HG02678 (cell line): ENCODE data around the gene ZNF440.
"Not testable (repeated sequence)": the region's sequence is repeated elsewhere in the genome, so short reads cannot be mapped to it uniquely, and the experiment has no call there.

ENCODE experiments used
- ATAC-seq: cut with Tn5 transposase; IDR thresholded peaks from one replicate; pipeline ENCODE4 v1.9.1; 2021; ENCODE audit warnings: mild to moderate bottlenecking, moderate library complexity; ENCODE audit not compliant: unreplicated experiment

The ZNF440 gene

DNA sequence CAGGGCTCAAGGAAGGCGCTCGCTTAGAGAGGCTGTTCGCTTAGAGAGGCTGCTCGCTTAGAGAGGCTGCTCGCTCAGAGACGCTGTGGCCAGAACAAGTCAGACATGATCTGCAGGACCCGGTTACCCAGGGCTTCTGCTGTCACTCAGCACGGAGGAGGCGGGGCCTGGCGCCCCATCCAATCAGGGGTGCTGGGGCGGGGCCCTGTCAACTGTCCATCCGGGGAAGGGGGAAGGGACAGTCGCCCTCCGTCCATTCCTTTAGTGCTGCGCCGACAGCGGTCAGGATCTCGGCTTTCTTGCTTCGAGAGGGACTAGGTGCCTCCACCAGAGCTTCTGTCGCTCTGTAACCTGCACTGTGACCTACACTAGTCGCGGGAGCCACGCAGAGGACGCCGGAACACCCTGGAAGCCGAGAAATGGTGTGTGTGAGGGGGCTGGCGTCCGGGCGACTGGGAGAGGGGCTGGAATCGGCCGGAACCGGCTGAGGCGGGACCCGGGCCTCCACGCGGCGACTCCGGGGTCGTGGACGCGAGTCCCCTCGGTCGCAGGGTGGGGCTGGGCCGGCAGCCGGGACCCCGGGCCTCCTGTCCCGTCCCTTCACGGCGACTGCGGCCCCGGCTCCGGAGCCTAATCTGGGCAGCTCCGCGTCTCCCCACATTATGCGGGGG, at the start of gene ZNF440:
Gene ZNF440, plus strand, starts transcription at position 245 of the 671 bp plus-strand sequence. Its CDS starts 175 bp downstream, at position 420.
- peak; percentile 99 for ATAC-seq

DNA sequence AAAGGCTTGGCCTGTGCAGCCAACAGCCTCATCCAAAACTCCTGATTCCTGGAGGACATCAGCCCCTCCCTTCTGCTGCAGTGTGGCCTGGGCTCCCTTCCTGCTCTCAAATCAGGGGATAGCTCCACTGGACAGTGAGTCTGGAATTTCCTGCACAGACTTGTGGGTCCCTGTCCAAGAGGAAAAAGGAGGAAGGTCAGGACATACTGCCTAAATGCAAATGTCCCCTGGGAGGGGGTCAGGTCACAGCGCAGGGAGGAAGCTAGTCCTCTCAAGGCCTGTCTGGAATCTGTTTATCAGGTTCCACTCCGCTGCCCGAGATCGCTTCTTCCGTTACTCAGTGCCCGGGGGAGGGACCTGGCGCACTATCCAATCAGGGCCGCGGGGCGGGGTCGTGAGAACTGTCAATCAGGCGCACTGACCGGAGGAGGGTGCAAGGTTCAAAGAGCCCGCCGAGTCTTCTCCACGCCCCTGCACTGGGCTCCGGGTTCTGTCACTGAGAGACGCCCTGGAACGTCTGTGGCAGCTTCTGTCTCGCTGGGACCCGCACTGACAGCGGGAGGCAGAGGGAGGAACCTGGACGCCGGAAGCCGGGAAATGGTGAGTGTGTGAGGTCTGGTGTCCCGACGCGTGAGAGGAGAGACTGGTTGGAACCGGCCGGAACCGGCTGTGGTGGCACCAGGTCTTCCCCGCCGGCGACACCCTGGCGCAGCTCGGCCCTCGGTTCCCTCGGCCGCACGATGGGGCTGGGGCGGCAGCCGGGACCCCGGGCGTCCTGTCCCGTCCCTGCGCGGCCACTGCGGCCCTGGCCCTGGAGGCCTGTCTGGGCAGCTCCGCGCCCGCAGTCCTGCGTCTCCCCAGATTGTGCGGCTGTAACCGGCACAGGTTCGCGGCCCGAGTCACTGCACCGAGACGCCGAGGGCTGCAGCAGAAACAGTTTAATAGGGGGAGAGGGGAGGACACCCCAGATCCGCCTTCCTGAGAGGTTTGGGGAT, 47.2 kb upstream of the ZNF440 start, which contains the start of gene ZNF441:
Gene ZNF441, plus strand, starts transcription at position 404 of the 995 bp plus-strand sequence. Its CDS starts 194 bp downstream, at position 598.
- peak; percentile 97 for ATAC-seq

DNA sequence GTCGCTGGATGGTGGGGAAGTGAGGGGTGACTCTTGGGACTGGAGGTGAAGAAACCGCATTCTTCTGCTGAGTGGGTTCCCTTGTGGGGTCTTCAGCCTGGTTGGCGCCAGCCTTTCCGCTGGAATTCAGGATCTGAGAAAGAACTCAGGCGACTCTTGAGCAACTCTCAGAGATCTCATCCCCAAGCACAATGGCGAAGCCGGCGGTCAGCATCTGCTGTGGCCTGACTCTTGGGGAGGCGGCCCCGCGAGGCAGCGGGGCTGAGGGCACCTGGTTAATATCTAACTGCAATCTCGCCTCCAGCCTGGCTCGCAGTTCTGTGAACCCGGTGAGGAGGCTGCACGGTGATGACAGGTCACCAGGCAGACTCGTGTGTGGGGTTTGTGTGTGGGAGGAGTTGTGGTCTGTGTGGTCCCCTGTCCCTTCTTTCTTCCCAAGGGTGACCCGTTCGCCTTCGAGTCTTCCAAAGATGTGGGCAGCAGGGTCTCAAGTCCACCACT, 46.4 kb upstream of the ZNF440 start:
- peak; percentile 29 for ATAC-seq

DNA sequence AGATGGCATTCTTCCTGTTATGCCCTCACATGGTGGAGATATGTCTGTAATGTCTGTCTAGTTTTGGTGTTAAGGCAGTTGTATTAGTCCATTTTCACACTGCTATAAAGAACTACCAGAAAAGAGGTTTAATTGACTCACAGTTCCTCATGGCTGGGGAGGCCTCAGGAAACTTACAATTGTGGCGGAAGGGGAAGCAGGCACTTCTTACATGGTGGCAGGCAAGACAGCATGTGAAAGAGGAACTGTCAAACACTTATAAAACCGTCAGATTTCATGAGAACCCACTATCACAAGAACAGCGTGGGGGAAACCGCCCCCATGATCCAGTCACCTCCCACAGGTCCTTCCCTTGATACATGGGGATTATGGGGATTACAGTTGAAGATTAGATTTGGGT, 44.1 kb upstream of the ZNF440 start:
- no peak for ATAC-seq

- not testable (repeated sequence) for ATAC-seq
These were observed 42.6 kb upstream of the ZNF440 start for GRCh38 chr19:11771520-11771919.

DNA sequence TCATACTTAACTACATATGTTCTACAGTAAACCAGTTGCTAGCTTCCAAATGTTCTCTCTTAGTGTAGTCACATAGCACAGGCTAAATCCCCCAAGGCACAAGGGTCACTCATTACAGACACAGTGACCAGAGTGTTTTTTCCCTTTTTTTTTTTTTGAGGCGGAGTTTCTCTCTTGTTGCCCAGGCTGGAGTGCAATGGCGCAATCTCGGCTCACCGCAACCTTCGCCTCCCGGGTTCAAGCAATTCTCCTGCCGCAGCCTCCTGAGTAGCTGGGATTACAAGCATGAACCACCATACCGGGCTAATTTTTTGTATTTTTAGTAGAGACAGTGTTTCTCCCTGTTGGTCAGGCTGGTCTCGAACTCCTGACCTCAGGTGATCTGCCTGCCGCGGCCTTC, 37.4 kb upstream of the ZNF440 start:
- not testable (repeated sequence) for ATAC-seq

DNA sequence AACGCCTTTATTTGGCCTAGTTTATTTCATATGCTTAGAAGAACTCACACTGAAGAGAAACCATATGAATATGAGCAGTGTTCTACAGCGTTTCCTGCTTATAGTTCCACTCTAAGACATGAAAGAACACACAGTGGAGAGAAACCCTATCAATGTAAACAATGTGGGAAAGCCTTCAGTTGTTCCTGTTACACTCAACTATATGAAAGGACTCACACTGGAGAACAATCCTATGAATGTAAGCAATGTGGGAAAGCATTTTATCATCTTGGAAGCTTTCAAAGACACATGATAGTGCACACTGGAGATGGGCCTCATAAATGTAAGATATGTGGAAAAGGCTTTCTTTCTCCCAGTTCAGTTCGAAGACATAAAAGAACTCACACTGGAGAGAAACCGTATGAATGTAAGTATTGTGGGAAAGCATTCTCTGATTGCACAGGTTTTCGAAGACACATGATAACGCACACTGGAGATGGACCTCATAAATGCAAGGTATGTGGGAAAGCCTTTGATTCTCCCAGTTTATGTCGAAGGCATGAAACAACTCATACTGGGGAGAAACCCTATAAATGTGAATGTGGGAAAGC, 33.5 kb upstream of the ZNF440 start:
- no peak for ATAC-seq

DNA sequence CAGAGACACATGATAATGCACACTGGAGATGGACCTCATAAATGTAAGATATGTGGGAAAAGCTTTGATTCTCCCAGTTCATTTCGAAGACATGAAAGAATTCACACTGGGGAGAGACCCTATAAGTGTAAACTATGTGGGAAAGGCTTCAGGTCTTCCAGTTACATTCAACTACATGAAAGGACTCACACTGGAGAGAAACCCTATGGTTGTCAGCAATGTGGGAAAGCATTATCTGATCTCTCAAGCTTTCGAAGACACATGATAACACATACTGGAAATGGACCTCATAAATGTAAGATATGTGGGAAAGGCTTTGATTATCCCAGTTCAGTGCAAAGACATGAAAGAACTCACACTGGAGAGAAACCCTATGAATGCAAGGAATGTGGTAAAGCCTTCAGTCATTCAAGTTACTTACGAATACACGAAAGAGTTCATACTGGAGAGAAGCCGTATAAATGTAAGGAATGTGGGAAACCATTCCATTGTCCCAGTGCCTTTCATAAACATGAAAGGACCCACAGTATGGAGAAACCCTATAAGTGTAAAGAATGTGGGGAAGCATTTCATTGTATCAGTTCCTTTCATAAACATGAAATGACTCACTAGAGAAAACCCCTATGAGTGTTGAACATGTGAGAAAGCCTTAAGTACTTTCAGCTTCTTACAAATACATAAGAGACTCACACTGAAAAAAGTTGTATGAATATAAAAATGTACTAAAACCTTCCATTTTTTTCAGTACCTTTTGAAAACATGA, 32.6 kb upstream of the ZNF440 start:
- ATAC-seq: no peak

- ATAC-seq: no peak
These were observed 30.3 kb upstream of the ZNF440 start for GRCh38 chr19:11783767-11784166.

DNA sequence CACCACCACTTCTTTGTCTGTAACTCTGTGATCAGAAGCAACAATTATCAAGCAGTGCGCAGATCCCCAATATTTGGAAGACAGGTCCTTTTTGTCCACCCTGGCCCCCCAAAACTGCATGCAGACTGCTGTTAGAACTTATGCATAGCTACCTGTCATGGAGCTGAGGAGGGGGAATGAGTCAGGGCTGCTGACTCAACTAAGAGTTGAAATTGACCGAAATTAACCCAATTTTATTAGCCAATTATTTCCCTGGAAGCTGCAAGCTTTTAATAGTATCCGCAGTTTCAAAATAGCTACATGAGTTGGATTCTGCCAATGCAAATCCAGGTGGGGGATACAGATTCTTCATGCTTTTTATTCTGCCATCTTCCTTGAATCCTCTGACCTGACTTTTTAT, 29.7 kb upstream of the ZNF440 start:
- no peak for ATAC-seq

DNA sequence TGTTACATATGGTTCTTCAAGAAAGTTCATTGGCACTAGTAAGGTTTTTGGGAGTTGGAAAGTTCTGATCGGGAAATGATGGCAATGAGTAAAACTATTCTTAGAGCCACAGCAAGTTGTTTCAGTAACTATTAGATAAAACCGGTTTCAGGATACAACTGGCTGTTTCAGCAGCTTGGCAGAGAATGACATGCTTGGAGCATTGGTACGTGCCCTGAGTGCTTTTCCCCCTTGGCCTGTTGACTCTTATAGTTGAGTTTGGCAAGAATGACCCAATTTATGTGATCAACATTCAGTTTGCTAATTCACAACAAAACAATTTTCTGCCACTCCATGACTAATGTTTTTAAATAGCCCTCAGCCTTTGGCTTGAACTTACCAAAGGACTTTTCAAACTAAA, 26.5 kb upstream of the ZNF440 start:
- no peak for ATAC-seq

- ATAC-seq: no peak
These were observed 21.1 kb upstream of the ZNF440 start for GRCh38 chr19:11792942-11793341.

DNA sequence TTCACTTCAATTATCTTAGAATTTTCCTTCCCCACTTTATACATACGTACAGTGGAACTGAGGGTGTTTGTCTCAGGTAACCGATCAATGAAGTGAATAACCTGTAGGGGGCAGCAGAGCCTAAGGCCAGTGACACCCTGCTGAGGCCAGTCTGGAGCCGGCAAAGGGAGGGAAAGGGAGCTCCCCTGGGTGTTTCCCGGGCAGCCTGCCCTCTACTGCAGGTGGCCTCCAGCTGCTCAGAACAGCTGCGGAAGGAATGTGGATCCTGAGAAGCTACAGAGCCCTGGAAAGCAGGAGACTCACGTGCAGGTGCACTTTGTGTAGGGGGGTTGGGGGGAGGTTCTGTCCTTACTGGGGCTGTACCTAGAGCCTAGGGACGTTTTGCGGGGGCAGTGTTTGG, 16.6 kb upstream of the ZNF440 start:
- ATAC-seq: peak; percentile 45

DNA sequence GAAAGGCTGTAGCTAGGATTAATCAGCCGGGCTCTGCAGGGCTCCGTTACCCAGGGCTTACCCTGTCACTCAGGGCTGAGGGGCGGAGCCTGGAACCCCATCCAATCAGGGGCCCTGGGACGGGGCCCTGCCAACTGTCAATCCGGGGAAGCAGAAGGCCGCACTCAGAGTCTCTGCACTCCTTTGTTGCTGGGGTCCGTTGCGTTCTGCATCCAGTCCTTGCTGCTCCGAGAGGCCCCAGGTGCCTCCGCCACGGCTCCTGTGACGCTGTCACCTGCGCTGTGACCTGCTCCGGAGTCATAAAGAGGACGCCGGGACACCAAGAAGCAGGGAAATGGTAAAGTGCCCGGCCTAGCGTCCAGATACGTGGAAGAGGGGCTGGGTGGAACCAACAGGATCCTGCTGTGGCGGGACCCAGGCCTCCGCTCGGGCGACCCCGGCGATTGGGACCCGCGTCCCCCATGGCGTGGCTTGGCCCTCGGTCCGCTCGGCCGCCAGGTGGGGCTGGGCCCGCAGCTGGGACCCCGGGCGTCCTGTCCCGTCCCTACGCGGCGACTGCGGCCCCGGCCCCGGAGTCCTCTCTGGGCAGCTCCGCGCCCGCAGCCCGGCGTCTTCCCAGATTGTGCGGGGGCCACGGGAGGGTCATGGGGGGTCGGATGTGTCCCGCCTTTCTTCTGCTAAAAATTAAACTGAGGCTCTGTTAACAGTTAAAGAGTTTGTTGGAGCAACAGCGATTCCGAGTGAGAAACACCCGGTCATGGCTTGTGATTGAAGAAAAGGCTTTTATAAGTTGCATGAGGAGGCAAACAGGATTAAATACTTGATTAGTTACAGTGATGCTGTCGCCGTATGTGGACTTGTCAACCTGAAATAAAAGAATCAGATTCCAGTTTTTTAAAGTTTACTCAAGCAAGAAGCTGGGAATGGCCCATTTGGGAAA, 15.4 kb upstream of the ZNF440 start, which contains the start of gene ZNF491:
Gene ZNF491, plus strand, starts transcription at position 133 of the 940 bp plus-strand sequence. CDS start 7,431 bp downstream, outside the sequence.
- peak; percentile 96 for ATAC-seq

DNA sequence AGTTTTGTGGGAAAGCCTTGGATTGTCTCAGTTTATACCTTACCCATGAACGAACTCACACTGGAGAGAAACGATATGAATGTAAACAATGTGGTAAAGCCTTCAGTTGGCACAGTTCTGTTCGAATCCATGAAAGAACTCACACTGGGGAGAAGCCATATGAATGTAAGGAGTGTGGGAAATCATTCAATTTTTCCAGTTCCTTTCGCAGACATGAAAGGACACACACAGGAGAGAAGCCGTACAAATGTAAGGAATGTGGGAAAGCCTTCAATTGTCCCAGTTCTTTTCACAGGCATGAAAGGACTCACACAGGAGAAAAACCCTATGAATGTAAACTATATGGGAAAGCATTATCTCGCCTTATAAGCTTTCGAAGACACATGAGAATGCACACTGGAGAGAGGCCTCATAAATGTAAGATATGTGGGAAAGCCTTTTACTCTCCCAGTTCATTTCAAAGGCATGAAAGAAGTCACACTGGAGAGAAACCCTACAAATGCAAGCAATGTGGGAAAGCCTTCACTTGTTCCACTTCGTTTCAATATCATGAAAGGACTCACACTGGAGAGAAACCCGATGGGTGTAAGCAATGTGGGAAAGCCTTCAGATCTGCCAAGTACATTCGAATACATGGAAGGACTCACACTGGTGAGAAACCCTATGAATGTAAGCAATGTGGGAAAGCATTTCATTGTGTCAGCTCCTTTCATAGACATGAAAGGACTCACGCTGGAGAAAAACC, 7.5 kb upstream of the ZNF440 start:
- no peak for ATAC-seq

- no peak for ATAC-seq
These were observed 7.0 kb upstream of the ZNF440 start for GRCh38 chr19:11807099-11807380.

GRCh38 chr19:11813703-11814028, 407 bp upstream of the ZNF440 start:
- ATAC-seq: peak; percentile 29

DNA sequence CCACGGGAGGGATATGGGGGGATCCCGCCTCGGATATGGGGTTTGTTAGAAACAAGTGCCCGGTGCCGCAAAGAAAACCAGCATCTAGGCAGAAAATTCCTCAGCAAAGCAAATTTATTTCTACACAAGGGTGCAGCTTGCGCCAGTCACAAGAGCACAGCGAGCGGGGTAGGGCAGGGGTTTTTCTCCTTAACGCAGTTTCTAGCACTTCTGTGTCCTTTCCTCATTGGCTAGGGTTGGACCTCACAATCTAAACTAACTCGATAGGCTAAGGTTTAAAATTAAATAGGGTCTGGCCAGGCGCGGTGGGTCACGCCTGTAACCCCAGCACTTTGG, 595 bp downstream of the ZNF440 start:
- ATAC-seq: no peak

DNA sequence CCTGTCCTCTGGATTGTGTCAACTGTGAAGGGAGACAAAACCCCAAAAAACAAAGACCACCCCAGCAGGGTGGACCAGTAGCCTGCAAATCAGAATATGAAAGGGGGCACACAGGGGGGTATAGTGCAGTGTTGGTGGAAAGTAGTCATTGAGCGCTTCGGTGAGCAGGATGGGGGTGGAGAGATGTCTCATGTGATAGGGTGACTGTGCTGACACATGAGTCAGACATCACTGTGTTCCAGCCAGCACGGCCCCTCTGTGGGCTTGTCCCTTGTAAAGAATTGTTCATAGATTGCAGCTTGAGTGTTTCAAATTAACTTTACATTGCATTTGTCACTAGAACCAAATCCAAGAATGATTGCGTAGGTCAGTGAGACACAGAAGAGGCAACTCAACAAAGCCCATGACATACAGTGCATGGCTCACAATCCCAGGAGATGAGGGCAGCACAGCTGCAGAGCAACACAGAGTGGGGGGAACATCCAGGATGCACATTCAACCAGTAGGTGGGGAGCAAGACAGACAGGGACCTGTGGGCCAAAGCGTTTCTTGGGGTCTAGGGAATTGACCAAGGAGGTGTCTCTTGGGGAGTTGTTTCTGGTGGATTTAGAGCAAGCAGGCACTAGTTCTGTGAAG, 7.5 kb downstream of the ZNF440 start:
- ATAC-seq: no peak
